GM18505 (cell line): ENCODE measurements around the gene CIZ1.

Experiments used
- ATAC-seq: cut with Tn5 transposase; IDR thresholded peaks from one replicate; pipeline ENCODE4 v1.9.1; 2021; ENCODE audit not compliant: unreplicated experiment
- POLR2A ChIP-seq: IDR thresholded peaks from 4 replicates; pipeline ENCODE4 v1.6.1; 2011; ENCODE audit warnings: borderline replicate concordance; ENCODE audit not compliant: insufficient read depth, insufficient read length; ENCODE audit errors: extremely low read depth

Gene CIZ1

DNA sequence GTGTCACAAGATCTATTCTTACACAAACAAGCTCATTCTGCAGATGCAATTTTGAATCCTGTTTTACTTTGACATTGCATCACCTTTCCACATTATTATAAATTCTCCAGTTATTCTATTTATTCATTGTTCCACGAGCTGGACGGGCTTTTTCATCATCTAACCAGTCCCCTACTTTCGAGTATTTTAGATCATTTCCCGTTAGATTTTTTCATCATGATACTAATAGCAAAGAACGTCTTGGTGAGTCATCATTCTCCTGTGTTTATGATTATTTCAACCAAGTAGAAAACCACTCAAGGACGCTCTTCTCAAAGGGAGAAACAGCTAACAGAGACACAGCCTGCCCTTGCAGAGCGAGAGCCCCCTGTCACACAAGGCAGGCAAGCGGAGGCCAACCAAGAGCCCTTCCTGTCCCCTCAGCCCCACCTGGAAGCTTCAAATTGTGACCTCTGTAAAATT is 16.2 kb downstream of the CIZ1 start:
- no peak for ATAC-seq
- TF ChIP-seq POLR2A = no peak

DNA sequence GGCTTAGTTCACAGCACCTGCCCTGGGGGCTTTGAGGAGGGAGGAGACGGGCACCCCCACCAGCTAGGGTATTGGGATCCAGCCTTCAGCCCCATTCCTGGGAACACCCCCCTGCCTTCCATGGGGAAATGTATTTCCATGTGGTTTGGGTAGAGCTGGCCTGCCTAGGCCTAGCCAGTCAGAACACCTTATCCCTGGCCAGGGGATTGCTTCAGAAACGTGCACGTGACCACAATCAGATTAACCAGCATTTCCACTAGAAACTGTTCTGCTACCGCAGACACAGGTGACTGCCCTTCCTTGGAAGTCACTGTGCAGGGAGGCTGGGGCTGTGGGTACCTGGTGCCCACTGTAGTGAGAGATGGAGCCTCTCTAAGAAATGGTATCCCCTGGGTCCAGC is 17.3 kb downstream of the CIZ1 start:
- TF ChIP-seq POLR2A = no peak
- no peak for ATAC-seq

DNA sequence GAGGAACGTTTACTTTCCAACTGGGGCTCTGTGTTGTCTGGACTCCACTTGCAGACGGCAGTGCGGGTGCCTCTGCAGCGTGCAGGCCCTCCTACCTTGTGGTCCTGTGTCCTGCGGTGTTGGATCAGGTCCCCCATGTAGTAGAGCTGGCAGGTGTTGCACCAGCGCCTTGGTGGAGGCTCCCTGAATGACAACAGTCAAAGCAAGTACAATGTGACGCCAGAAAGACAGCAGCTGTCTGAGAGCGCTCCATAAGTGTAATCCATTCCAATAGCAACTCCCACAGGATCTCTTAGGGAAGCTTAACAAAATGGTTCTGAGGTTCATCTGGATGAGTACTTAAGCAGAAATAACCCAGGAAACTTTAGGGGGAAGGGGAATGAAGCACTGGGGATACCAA is 21.4 kb downstream of the CIZ1 start:
- ATAC-seq = no peak
- no peak for TF ChIP-seq POLR2A

DNA sequence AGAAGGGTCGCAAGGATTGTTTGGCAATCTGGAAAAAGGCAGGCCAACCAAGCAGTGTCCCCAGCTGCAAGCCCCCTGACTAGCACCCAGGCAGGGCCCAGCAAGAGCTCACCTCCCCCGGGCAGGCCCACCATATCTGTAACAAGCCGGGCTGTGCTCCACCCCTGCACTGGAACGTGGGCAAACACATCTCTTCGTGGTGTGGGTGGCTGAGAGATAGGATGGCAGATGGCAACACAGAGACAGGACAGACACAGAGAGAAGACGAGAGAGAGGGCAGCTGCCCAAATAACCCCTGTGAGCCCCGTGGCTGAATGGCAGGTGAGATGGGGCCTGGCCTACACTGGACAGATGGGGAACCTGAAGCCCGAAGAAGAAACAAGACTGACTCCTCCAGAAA is 21.9 kb downstream of the CIZ1 start:
- ATAC-seq = no peak
- no peak for TF ChIP-seq POLR2A

DNA sequence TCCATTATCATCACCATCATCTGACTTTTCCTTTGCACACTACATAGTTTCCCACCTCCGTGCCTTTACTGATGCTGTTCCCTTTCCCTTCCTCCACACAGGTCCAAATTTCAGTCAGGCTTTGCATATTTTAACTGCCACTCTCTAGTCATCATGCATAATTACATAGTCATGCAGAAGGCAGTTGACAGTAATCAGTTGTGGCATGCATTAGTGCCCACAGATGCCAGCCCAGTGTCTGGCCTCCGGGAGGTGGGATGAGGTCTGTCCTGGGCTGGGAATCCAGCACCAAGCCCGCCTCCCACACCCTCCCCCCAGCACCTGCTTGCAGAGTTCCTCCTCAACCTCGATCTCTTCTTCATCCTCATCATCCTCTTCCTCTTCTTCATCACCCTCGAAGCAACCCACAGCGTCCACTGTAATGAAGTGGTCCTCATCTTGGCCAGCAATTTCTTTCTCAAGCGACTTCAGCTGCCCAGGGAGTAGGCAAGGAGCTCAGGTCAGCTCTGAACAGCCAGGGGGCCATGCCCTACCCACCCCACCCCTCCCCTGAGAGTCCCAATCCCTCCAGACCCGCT is 22.6 kb downstream of the CIZ1 start:
- no peak for TF ChIP-seq POLR2A
- ATAC-seq = no peak

DNA sequence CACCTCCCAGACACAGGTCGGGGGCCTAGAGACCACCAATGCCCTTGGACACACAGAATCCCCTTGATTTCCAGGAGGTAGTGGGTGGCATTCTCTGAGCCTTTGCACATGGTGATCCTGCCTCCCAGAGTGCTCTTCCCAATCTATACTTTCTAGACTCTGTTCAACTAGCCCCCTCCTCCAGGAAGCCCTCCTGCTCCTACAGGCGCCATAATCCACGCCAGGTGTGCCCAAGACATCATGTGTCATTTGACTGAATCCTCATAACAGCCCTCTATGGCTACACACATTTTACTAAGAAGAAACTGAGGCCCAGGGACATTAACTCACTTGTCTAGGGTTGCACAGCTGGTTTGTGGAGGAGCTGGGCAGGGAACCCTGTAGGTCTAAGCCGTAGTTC is 24.2 kb downstream of the CIZ1 start:
- TF ChIP-seq POLR2A = no peak
- ATAC-seq = no peak

DNA sequence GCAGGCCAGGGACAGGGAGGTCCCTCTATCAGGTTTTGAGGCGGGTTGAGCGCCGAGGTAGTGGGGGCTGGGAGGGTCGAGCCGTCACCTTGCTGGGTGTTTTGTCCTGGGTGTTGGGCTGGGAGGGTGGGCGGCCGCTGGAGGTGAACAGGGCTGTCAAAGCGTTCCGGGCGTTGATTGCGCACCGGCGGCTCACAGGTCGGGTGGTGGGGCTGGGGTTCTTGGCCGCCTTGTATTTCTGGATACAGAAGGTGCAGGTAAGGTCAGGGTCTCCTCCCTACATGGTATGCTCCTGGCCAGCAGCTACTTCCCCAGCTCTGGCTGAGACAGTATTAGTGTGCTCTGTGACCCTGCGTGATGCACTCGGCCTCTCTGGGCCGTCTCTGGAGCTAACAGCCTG is 25.2 kb downstream of the CIZ1 start:
- ATAC-seq = no peak
- TF ChIP-seq POLR2A = no peak

DNA sequence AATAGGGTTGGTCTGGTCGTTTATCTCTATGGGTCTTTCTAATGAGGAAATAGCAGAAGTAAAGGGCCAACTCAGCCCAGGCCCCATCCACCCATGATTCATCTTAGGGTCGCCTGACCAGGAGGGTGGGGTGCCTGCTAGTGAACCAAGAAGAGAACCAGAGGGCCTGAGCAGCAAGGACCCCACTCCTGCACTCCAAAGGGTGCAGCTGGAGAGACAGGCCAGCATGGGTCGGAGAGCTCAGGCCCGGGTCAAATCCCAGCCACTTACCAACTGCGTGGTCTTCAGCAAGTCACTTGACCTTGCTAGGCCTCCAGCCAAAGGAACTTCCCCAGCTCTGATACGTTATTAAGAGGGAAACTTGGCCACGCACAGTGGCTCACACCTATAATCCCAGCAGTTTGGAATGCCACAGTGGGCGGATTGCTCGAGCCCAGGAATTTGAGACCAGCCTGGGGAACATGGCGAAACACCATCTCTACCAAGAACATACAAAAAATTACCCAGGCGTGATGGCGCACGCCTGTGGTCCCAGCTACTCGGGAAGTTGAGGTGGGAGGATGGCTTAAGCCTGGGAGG is 27.0 kb downstream of the CIZ1 start:
- TF ChIP-seq POLR2A = no peak

DNA sequence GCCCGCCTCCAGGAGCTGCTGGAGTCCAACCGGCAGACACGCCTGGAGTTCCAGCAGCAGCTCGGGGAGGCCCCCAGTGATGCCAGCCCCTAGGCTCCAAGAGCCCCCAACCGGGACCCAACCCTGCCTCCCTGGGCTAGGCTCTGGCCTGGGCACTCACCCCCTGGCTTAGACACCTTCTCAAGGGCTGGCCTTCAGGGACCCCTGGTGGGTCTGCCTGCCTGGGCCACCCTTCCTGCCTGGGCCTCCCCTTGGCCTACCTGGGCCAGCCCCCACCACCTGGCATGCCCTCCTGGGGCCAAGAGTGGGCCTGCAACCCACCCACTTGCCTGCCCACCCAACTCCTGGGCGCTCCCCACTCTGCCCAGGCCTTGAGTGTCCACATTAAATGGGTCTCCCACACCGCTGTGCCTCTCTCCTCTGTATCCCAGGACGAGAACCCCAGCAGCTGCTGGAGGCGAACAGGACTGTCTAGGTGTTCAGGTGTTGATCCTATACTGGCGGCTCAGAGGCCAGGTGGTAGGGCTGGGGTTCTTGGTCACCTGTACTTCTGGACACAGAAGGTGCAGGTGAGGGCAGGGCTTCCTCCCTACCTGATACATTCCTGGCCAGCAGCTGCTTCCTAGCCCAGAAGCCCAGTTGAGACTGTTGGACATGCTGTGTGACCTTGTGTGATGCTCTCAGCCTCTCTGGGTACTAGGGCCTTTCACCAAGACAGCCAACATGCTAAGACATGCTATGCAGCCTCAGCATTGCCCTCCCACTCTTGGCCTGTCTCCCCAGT is 27.7 kb downstream of the CIZ1 start:
- no peak for ATAC-seq
- TF ChIP-seq POLR2A = peak; percentile 19

More for the DNA sequence above, 27.0 kb downstream of the CIZ1 start:
- ATAC-seq = no peak

DNA sequence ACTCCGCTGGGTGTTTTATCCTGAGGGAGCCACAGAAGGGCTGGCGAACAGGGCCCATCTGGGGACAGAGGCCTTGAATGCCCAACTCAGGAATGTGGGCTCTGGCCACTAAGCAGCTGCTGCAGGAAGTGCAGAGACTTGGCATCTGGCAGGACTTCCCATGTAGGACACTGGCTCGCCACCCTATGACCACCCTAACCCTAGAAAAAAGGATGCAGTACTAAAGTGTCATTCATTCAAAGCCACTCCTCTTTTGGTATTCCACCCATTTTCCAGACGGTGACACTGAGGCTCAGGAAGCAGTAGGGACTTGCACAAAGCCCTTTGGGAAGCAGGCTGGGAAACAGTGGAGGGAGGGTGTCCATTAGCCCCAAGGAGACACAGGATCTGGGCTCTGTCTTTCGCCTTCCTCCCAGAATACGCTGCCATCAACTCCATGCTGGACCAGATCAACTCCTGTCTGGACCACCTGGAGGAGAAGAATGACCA is 28.3 kb downstream of the CIZ1 start:
- TF ChIP-seq POLR2A = no peak
- no peak for ATAC-seq

DNA sequence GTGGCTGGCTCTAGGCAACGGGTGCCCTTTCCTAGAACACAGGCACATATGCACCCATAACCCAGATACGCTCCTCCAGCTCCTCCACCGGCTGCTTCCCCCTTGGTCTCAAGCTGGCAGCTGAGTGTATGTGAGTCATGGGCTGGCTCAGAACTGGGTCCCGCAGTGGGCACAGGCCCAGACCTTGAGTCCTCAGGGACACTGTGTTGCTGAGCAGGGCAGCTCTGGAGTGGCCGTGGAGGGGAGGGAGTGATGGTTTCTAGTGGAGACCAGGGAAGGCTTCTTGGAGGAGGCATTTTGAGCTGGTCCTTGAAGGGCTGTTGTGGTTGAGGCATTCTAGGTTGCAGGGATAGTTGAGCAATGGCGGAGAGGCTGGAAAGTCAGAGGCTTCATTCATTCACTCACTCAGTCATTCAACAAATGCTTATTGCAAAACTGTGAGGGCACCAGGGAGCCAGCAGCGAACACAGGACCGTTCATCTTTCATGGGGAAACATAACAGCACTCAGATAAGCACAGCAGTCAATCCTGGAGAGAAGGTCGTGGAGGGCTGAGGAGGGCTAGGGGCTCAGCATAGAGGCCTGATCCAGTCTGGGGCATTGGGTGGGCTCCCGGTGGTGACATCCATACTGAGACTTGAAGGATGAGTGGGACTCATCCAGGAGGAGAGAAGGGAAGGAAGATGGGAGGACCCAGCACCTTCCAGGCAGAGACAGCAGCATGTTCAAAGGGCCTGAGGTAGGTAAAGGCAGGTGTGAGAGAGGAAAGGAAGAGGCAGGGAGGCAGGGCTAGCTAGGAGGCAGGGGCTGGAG is 29.0 kb downstream of the CIZ1 start:
- TF ChIP-seq POLR2A = no peak
- no peak for ATAC-seq

DNA sequence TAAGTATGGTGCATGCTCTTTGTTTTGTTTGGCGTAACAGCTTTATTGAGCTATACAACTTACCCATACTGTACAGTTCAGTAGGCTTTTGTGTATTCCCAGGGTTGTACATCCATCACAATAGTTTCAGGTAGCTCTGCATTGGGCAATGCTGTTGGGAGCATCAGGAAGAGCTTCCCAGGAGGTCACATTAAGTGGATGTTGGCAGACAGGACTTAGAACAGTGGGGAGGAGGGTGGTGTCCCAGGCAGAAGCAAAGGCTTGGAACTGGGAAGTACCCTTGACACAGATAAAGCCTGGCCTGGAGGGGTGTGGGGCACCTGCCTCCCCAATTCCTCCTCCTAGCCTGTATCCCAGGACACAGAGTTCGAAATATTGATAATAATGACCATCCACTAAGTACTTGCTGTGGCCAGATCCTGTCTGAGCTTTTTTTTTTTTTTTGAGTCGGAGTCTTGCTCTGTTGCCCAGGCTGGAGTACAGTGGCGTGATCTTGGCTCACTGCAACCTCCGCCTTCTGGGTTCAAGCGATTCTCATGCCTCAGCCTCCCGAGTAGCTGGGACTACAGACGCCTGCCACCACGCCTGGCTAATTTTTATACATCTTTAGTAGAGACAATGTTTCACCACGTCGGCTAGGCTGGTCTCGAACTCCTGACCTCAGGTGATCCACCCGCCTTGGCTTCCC is 30.0 kb downstream of the CIZ1 start:
- ATAC-seq = no peak
- no peak for TF ChIP-seq POLR2A

DNA sequence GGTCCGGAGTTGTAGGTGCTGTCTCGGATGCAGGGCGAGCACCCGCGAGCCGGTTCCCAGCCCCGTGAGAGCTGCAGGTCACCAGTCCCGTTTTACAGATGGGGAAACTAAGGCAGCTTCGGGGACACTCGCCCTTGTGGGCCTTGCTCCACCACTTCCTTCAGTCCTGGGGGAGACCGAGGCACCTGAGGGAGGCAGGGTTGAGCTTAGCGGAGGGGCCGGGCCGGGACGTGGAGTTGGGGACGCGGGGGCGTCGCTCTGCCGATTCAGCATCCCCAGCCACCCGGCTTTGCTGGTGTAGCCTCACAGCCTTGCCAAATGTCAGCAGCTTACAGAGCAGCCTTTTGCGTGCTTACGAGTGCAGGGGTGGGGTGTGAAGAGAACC is 30.8 kb downstream of the CIZ1 start:
- ATAC-seq = no peak
- TF ChIP-seq POLR2A = no peak

DNA sequence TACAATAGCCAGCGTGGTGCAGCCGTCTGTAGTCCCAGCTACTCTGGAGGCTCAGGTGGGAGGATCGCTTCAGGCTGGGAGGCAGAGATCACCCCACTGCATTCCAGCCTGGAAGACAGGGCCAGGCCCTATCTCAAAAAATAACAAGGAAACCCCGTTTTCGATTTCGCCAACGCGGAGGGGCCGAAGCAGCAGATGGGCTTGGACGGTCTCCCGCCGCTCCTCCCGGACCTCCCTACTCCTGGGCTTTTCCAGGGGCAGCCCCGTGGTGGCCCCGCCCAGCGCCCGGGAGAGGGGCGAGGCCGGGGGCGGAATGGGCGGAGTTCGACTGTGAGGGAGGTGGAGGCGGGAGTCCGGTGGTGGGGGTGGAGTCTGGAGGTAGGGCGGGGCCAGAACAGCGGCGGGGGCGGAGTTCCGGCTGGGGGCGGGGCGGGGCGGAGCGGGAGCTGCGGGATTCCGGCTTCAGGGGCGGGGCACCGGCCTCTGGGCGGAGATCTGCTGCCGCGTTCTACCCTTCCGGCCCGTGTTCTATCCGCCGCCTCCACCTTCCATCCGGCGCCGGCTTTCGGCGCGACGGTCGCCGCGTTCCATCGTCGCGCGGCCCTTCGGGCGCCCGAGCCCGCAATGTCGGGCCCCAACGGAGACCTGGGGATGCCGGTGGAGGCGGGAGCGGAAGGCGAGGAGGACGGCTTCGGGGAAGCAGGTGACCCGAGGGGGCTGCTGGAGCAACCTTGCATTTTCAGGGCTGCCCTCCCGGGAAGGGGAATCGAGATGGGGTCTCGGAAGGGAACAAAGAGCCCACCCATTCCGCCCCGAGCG is 31.4 kb downstream of the CIZ1 start, which contains the start of gene BBLN:
BBLN (plus strand) TSS at position 482 of the 819 bp plus-strand sequence; CDS start at position 625, 143 bp downstream.
- ATAC-seq = peak; percentile 70
- peak; percentile 94 for TF ChIP-seq POLR2A
